Measurements from ENCODE around the gene CHAD. TPM values are rescaled to one million over a fixed set of nuclear protein-coding genes. Genes with fewer than 3 reads are reported as not detected.

The CHAD gene
- polyA plus RNA-seq, 1 of the 3 experiments (the other 2 are of a cell fraction), result not detected

- Histone ChIP-seq H3K4me1 (ENCODE audit: control insufficient read depth in 1 of 2, insufficient read depth in 2 of 2, low read depth in 1 of 2, low read length in 1 of 2) (peaks cover 12 to 18% of the 10 kb centered on the region in 2 experiments; a peak in 3 of 4 replicates), H3K9ac (no peak overlapping the region), H4K20me1 (ENCODE audit: insufficient read depth) (no peaks in the 10 kb centered on the region), H3K4me3 (ENCODE audit: low read depth in 2 of 2, low read length in 1 of 2) (no peak overlapping the region), H3K79me2 (ENCODE audit: insufficient read depth) (peaks cover 16% of the 10 kb centered on the region), H2AFZ (ENCODE audit: low read depth) (no peak overlapping the region), H3F3A (replicated peaks; ENCODE audit: insufficient read depth) (peaks cover 11% of the 10 kb centered on the region), H3K27ac (ENCODE audit: low read depth in 2 of 2, low read length in 1 of 2) (peak overlapping the region in 1 of 2 experiments; percentile 88; a peak in 3 of 4 replicates), H3K9me3 (no peaks in the 10 kb centered on the region), H3K4me2 (no peak overlapping the region), H3K27me3 (ENCODE audit: insufficient read depth) (no peaks in the 10 kb centered on the region), H3K36me3 (replicated peaks in 1 of 2; ENCODE audit: control insufficient read depth in 1 of 2, insufficient read depth in 2 of 2, low read length in 1 of 2) (peaks cover 23 to 53% of the 10 kb centered on the region in 2 experiments), H3K9me2 (no peaks in the 10 kb centered on the region)
- WGBS (ENCODE audit: low lambda C conversion rate), result 79% methylated on average over 5 of the region's 5 CpGs
- CTCF ChIA-PET, result interaction anchor here (0.6 to 9.8 kb wide), 38 partner anchors 8 to 359 kb away, joined by 3 to 183 read pairs (median 4); partner anchors contain the start of genes CHAD and EPN3
- no peak for TF ChIP-seq USF1 (IDR thresholded peaks at IDR 0.05; ENCODE audit: borderline replicate concordance, low read depth)
- TF ChIP-seq USF2 (IDR thresholded peaks at IDR 0.05; ENCODE audit: borderline replicate concordance, low read depth, low read length), result no peak
- no peak for TF ChIP-seq CTCF (IDR thresholded peaks at IDR 0.05)
- TF ChIP-seq ZBTB33 (IDR thresholded peaks at IDR 0.05; ENCODE audit: borderline replicate concordance, low read depth), result no peak
- TF ChIP-seq EZH2phosphoT487 (IDR thresholded peaks at IDR 0.05; ENCODE audit: borderline replicate concordance, low read depth), result no peak
- no peak for TF ChIP-seq MEF2A (IDR thresholded peaks at IDR 0.05; ENCODE audit: borderline replicate concordance, low read depth)
- no peak for TF ChIP-seq TAF1 (IDR thresholded peaks at IDR 0.05; ENCODE audit: borderline replicate concordance, low read depth, low read length)
- no peak for TF ChIP-seq TEAD4 (IDR thresholded peaks at IDR 0.05; ENCODE audit: borderline replicate concordance, insufficient read depth)
- no peak for TF ChIP-seq MXI1 (IDR thresholded peaks at IDR 0.05; ENCODE audit: low read depth, low read length)
- no peak for TF ChIP-seq POLR2AphosphoS5 (IDR thresholded peaks at IDR 0.05; ENCODE audit: low read depth, low read length)
- no peak for TF ChIP-seq REST (IDR thresholded peaks at IDR 0.05; ENCODE audit: low read depth, low read length)
- DNase-seq, result no peak
- POLR2A ChIA-PET, result interaction anchor here (0.6 kb wide), 1 partner anchor 143 kb away, joined by 3 read pairs; no protein-coding TSS in a partner anchor
Measured at GRCh38 chr17:50483266-50483665, 14.6 kb upstream of the CHAD start.
